B cell (primary cell): ENCODE measurements around the gene ATP9B. TPM values are rescaled to one million over a fixed set of nuclear protein-coding genes. Genes with fewer than 3 reads are reported as not detected.

Experiments
- ATAC-seq: fragments of 200-7000 bp; cut with Tn5 transposase; one replicate; pipeline ENCODE4 v1.10.0; 2021; ENCODE audit warnings: low read depth, mild to moderate bottlenecking, moderate number of reproducible peaks, moderate library complexity
- CTCF ChIA-PET: fragments of 350-600 bp; sonication (Branson Sonifier 250); formaldehyde crosslinking; loops from one replicate; lab custom pipeline; 2021; ENCODE audit warnings: antibody characterized with exemption, inconsistent platforms; lab: Charles Lee
- POLR2A ChIA-PET: fragments of 350-600 bp; sonication (Branson Sonifier 250); formaldehyde crosslinking; loops from one replicate; lab custom pipeline; 2021; ENCODE audit warnings: antibody characterized with exemption; lab: Charles Lee
- DNase-seq: peaks from one replicate; pipeline ENCODE4 v3.0.0; 2013
- H2AFZ ChIP-seq: 2 replicates; pipeline ENCODE4 v1.6.1; 2012; ENCODE audit warnings: mild to moderate bottlenecking, low read depth, low read length; ENCODE audit not compliant: insufficient read depth, poor library complexity, severe bottlenecking
- H3K27ac ChIP-seq, 2 donors: 1 replicate in 1 of 2; 2 replicates in 1 of 2; pipeline ENCODE4 v1.5.1; 2012 to 2013; ENCODE audit warnings: low read length in 2 of 2, mild to moderate bottlenecking in 2 of 2, moderate library complexity in 1 of 2
- H3K27me3 ChIP-seq, 4 experiments: fragments of 200-600 bp in 1 of 4; sonication (generic) in 1 of 4; replicated peaks in 1 of 4; 1 replicate in 2 of 4; 2 replicates in 2 of 4; pipeline versions ENCODE4 v1.6.1 to v1.7.0; 2013 to 2016; ENCODE audit warnings: low read length in 3 of 4, mild to moderate bottlenecking in 2 of 4, mixed read lengths in 1 of 4, moderate library complexity in 1 of 4; ENCODE audit not compliant: insufficient read depth in 4 of 4, control insufficient read depth in 3 of 4; ENCODE audit errors: control extremely low read depth in 1 of 4
- H3K36me3 ChIP-seq, 2 experiments: replicated peaks in 1 of 2; 1 replicate in 1 of 2; 2 replicates in 1 of 2; pipeline versions ENCODE4 v1.6.1 to v1.7.1; 2013; ENCODE audit warnings: low read length in 1 of 2; ENCODE audit not compliant: insufficient read depth in 2 of 2, control insufficient read depth in 1 of 2; ENCODE audit errors: control extremely low read depth in 1 of 2, extremely low read depth in 1 of 2
- H3K4me1 ChIP-seq, 2 donors: fragments of 200-600 bp in 1 of 2; sonication (generic) in 1 of 2; 1 replicate in 1 of 2; 2 replicates in 1 of 2; pipeline versions ENCODE4 v1.5.1 to v1.6.1; 2013 to 2017; ENCODE audit warnings: low read length in 2 of 2; ENCODE audit not compliant: control insufficient read depth in 2 of 2, insufficient read depth in 2 of 2
- H3K4me2 ChIP-seq: replicated peaks from 2 replicates; pipeline ENCODE3; 2012; ENCODE audit warnings: mild to moderate bottlenecking, low read depth, low read length; ENCODE audit not compliant: poor library complexity, severe bottlenecking
- H3K4me3 ChIP-seq, 5 experiments: fragments of 200-600 bp in 1 of 5; sonication (generic) in 1 of 5; 1 replicate in 3 of 5; 2 replicates in 2 of 5; pipeline versions ENCODE4 v1.5.1 to v1.7.0; 2011 to 2016; ENCODE audit warnings: low read length in 4 of 5, mild to moderate bottlenecking in 4 of 5, low read depth in 2 of 5, control low read depth in 1 of 5, moderate library complexity in 1 of 5; ENCODE audit not compliant: insufficient read depth in 1 of 5; ENCODE audit errors: control extremely low read depth in 1 of 5, extremely low read depth in 1 of 5
- H3K79me2 ChIP-seq: fragments of 200-600 bp; sonication (generic); one replicate; pipeline ENCODE4 v1.6.0; 2016; ENCODE audit warnings: low read length; ENCODE audit not compliant: control insufficient read depth, insufficient read depth
- H3K9ac ChIP-seq: fragments of 200-600 bp; sonication (generic); 2 replicates; pipeline ENCODE4 v1.6.1; 2017; ENCODE audit warnings: mild to moderate bottlenecking, low read length, moderate library complexity
- H3K9me3 ChIP-seq, 3 donors: one replicate each; pipeline versions ENCODE4 v1.6.1 to v1.7.1; 2013; ENCODE audit warnings: low read length in 2 of 3; ENCODE audit not compliant: control insufficient read depth in 2 of 3, insufficient read depth in 1 of 3; ENCODE audit errors: control extremely low read depth in 1 of 3
- H4K20me1 ChIP-seq: 2 replicates; pipeline ENCODE4 v1.6.0; 2012; ENCODE audit warnings: mild to moderate bottlenecking, low read length; ENCODE audit not compliant: insufficient read depth, control insufficient read depth, poor library complexity, severe bottlenecking
- H3K27ac Mint-ChIP-seq: one replicate; pipeline ENCODE4 v1.8.0; 2021; ENCODE audit warnings: mixed read lengths
- H3K27me3 Mint-ChIP-seq: one replicate; pipeline ENCODE4 v1.8.0; 2021; ENCODE audit warnings: mixed read lengths
- H3K4me1 Mint-ChIP-seq: one replicate; pipeline ENCODE4 v1.8.0; 2021; ENCODE audit warnings: mixed read lengths
- H3K4me3 Mint-ChIP-seq: one replicate; pipeline ENCODE4 v1.8.0; 2021; ENCODE audit warnings: mixed read lengths
- H3K9me3 Mint-ChIP-seq: one replicate; pipeline ENCODE4 v1.8.0; 2022; ENCODE audit warnings: mixed read lengths; ENCODE audit not compliant: insufficient read depth
- EZH2 ChIP-seq: IDR thresholded peaks from 2 replicates; pipeline ENCODE4 v1.6.1; 2012; ENCODE audit warnings: borderline replicate concordance, low read depth, mild to moderate bottlenecking, moderate library complexity, low read length; ENCODE audit not compliant: insufficient read depth, poor library complexity, severe bottlenecking
- whole genome bisulfite sequencing: methylation state at CpG from one replicate; pipeline ENCODE4 v1.1.5; 2013; ENCODE audit warnings: missing lambda C conversion rate; ENCODE audit not compliant: insufficient coverage; 5-methylcytosine and 5-hydroxymethylcytosine counted together
- intact Hi-C: fragments of 100-400 bp; cut with micrococcal nuclease; formaldehyde crosslinking; loops from one replicate; pipeline ENCODE4 v1.10.0; 2022
- polyA plus RNA-seq: library from polyadenylated mRNA; depleted of rRNA; stranded (reverse); fragments of >200 nt; gene quantifications from 2 replicates; pipeline ENCODE4 v1.2.3, GENCODE V29; 2012
- total RNA-seq, 2 donors: library from RNA; stranded (reverse); fragments of 120-200 nt in 1 of 2; gene quantifications; 1 replicate in 1 of 2; 2 replicates in 1 of 2; pipeline versions ENCODE4 v1.2.3 to v1.2.4, GENCODE V29; 2013 to 2022
- TF ChIP-seq, protein P1 (sequence below): fragments of 200-600 bp; IDR thresholded peaks from one replicate; pipeline ENCODE4 v1.8.0; 2022; ENCODE audit warnings: antibody characterized with exemption, mild to moderate bottlenecking

ATP9B gene
- total and polyA plus RNA-seq, 2 donors (not counting 1 experiment from before 2014, with no cell fraction given) = 34.3 to 71.7 TPM

- Mint-ChIP-seq H3K4me1 (peaks cover 11% of the 10 kb centered on the region), H3K9me3 (no peaks in the 10 kb centered on the region), H3K27ac (no peak overlapping the region), H3K27me3 (no peaks in the 10 kb centered on the region), H3K4me3 (no peak overlapping the region)
- intact Hi-C loops = loop anchor here (1.0 to 5.0 kb wide), 2 partner anchors 146 to 775 kb away; no protein-coding TSS in a partner anchor
- Histone ChIP-seq H3K9me3 (peaks cover 0 to 4% (median 0%) of the 10 kb centered on the region in 3 donors), H3K4me3 (no peak overlapping the region), H3K27ac (no peak overlapping the region), H2AFZ (no peak overlapping the region), H3K79me2 (no peaks in the 10 kb centered on the region), H3K27me3 (no peaks in the 10 kb centered on the region), H4K20me1 (peaks cover 10% of the 10 kb centered on the region), H3K36me3 (peaks cover 0 to 12% of the 10 kb centered on the region in 2 experiments), H3K4me1 (peaks cover 9 to 22% of the 10 kb centered on the region in 2 donors), H3K4me2 (no peak overlapping the region), H3K9ac (no peak overlapping the region)
- WGBS = 92% methylated on average over 16 of the region's 16 CpGs
- no peak for TF ChIP-seq EZH2
- TF ChIP-seq, protein P1, sequence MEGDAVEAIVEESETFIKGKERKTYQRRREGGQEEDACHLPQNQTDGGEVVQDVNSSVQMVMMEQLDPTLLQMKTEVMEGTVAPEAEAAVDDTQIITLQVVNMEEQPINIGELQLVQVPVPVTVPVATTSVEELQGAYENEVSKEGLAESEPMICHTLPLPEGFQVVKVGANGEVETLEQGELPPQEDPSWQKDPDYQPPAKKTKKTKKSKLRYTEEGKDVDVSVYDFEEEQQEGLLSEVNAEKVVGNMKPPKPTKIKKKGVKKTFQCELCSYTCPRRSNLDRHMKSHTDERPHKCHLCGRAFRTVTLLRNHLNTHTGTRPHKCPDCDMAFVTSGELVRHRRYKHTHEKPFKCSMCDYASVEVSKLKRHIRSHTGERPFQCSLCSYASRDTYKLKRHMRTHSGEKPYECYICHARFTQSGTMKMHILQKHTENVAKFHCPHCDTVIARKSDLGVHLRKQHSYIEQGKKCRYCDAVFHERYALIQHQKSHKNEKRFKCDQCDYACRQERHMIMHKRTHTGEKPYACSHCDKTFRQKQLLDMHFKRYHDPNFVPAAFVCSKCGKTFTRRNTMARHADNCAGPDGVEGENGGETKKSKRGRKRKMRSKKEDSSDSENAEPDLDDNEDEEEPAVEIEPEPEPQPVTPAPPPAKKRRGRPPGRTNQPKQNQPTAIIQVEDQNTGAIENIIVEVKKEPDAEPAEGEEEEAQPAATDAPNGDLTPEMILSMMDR = no peak
- no peak for DNase-seq
- ChIA-PET CTCF (interaction anchor here (0.9 to 12.4 kb wide), 15 partner anchors 10 to 286 kb away, joined by 3 to 201 read pairs (median 10); no protein-coding TSS in a partner anchor), POLR2A (interaction anchor here (1.9 kb wide), 1 partner anchor 9 kb away, joined by 5 read pairs; no protein-coding TSS in a partner anchor)
- no peak for ATAC-seq
These were observed 312.7 kb downstream of the ATP9B start for GRCh38 chr18:79381811-79382311.

DNA sequence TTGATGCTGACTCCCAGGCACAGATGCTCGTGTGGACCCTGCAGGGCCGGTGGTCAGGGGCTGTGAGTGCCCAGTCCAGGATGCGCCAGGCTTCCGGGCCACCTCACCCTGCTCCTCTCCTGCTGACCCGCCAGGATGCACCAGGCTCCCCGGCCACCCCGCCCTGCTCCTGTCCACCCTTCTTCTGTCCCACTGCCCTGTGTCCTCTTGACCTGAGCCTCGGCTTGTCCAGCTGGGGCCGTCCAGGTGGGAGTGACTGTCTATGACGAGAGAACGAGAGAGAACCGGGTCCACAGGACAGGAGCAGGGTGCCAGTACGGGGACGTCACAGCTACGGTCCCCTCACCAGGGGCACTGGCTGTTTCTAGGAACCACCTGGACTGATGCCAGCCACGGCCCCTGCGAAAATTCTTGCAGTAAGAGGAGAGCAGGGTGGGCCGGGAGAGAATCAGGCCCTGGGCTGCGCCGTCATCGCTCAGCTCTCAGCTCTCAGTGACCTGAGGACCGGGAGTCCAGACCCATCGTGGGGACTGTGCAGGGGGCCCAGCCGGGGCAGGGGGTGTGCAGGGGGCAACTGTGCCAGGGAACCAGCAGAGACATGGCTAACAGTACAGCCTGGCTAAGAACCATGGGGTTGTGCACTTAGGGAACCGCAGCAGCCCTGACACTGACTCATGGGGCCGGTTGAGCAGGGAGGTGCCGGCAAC lies 313.6 kb downstream of the ATP9B start:
- CTCF ChIA-PET = interaction anchor here (0.7 to 12.4 kb wide), 6 partner anchors 9 to 262 kb away, joined by 3 to 201 read pairs (median 42); no protein-coding TSS in a partner anchor
- TF ChIP-seq, protein P1 = no peak
- TF ChIP-seq EZH2 = no peak
- Histone ChIP-seq H3K79me2 (no peaks in the 10 kb centered on the region), H3K4me1 (peaks cover 9 to 22% of the 10 kb centered on the region in 2 donors), H3K27me3 (no peaks in the 10 kb centered on the region), H3K4me3 (no peak overlapping the region), H3K4me2 (no peak overlapping the region), H3K27ac (no peak overlapping the region), H3K36me3 (peaks cover 0 to 6% of the 10 kb centered on the region in 2 experiments), H3K9me3 (peaks cover 0 to 4% (median 0%) of the 10 kb centered on the region in 3 donors), H3K9ac (no peak overlapping the region), H4K20me1 (peaks cover 10% of the 10 kb centered on the region), H2AFZ (no peak overlapping the region)
- POLR2A ChIA-PET = no interaction called here
- ATAC-seq = no peak
- Mint-ChIP-seq H3K27ac (no peak overlapping the region), H3K4me3 (no peak overlapping the region), H3K27me3 (no peaks in the 10 kb centered on the region), H3K4me1 (peaks cover 14% of the 10 kb centered on the region), H3K9me3 (no peaks in the 10 kb centered on the region)
- 92% methylated on average over 27 of the region's 27 CpGs for WGBS
- no peak for DNase-seq
- intact Hi-C loops = loop anchor here (5.0 kb wide), 1 partner anchor 774 kb away; no protein-coding TSS in a partner anchor
